NCI-H1092 (cell line): Measurements from ENCODE around the gene PTOV1.

Source experiments
- DNase-seq: peaks from one replicate; lab custom pipeline; 2025; lab: John Stamatoyannopoulos, UW

The PTOV1 gene

GRCh38 chr19:49850487-49851342 is at the start of gene PTOV1:
Gene PTOV1 (plus strand): TSS chr19:49851159.
- DNase-seq: peak; percentile 84

- DNase-seq: no peak
Observed at GRCh38 chr19:49801401-49801888, 49.5 kb upstream of the PTOV1 start.

- DNase-seq: peak; percentile 81
Observed at GRCh38 chr19:49801966-49802661, 48.8 kb upstream of the PTOV1 start.

GRCh38 chr19:49802836-49803528 is 48.0 kb upstream of the PTOV1 start:
- no peak for DNase-seq

- no peak for DNase-seq
Observed at GRCh38 chr19:49803529-49803856, 47.5 kb upstream of the PTOV1 start.

GRCh38 chr19:49805822-49806619 is 44.9 kb upstream of the PTOV1 start:
- no peak for DNase-seq

GRCh38 chr19:49806620-49806959 is 44.4 kb upstream of the PTOV1 start:
- DNase-seq: no peak

- DNase-seq: no peak
Observed at GRCh38 chr19:49807058-49807903, 43.7 kb upstream of the PTOV1 start.

- DNase-seq: no peak
Observed at GRCh38 chr19:49807904-49808675, 42.9 kb upstream of the PTOV1 start.

GRCh38 chr19:49808711-49809159 is 42.2 kb upstream of the PTOV1 start:
- DNase-seq: peak; percentile 72

GRCh38 chr19:49809160-49809940 is 41.6 kb upstream of the PTOV1 start:
- DNase-seq: no peak

GRCh38 chr19:49809941-49810389 is 41.0 kb upstream of the PTOV1 start:
- DNase-seq: no peak

- DNase-seq: no peak
Observed at GRCh38 chr19:49811328-49811727, 39.6 kb upstream of the PTOV1 start.

GRCh38 chr19:49812452-49812996 is 38.4 kb upstream of the PTOV1 start:
- no peak for DNase-seq

GRCh38 chr19:49812997-49813861 is 37.7 kb upstream of the PTOV1 start, which contains the start of gene FUZ:
Gene FUZ (minus strand): TSS chr19:49813292. CDS start chr19:49813106, 186 bp downstream.
- DNase-seq: peak; percentile 96

GRCh38 chr19:49814010-49814409 is 36.9 kb upstream of the PTOV1 start:
- DNase-seq: no peak

- no peak for DNase-seq
Observed at GRCh38 chr19:49816590-49816989, 34.4 kb upstream of the PTOV1 start.
